Type B pancreatic cell (in vitro differentiated cells): Measurements from ENCODE around the gene PRG2. TPM values are rescaled to one million over a fixed set of nuclear protein-coding genes. Genes with fewer than 3 reads are reported as not detected.
A peak's percentile ranks its signal among the peaks of the same experiment; 100 is the strongest.

ENCODE experiments used
- DNase-seq: peaks from one replicate; pipeline ENCODE4 v3.0.0; 2021; ENCODE audit warnings: mixed read lengths; ENCODE audit not compliant: unreplicated experiment; ENCODE audit errors: extremely low spot score
- H3K27ac Mint-ChIP-seq: 2 replicates; pipeline ENCODE4 v1.8.0; 2021; ENCODE audit warnings: mild to moderate bottlenecking, mixed read lengths
- H3K27me3 Mint-ChIP-seq: 2 replicates; pipeline ENCODE4 v1.8.0; 2021; ENCODE audit warnings: mixed read lengths
- H3K36me3 Mint-ChIP-seq: 2 replicates; pipeline ENCODE4 v1.8.0; 2021; ENCODE audit warnings: mixed read lengths
- H3K4me1 Mint-ChIP-seq: one replicate; pipeline ENCODE4 v1.8.0; 2021; ENCODE audit warnings: mixed read lengths; ENCODE audit not compliant: unreplicated experiment
- H3K4me3 Mint-ChIP-seq: 2 replicates; pipeline ENCODE4 v1.8.0; 2021; ENCODE audit warnings: mild to moderate bottlenecking, mixed read lengths
- H3K9me3 Mint-ChIP-seq: 2 replicates; pipeline ENCODE4 v1.8.0; 2021; ENCODE audit warnings: mixed read lengths
- CTCF ChIP-seq: fragments of 200-600 bp; sonication (generic); conservative IDR thresholded peaks from 2 replicates; pipeline ENCODE4 v1.5.0; 2021; ENCODE audit warnings: antibody characterized with exemption, mild to moderate bottlenecking
- total RNA-seq: library from RNA; stranded (reverse); gene quantifications from 2 replicates; pipeline ENCODE4 v1.2.1, GENCODE V29; 2021; ENCODE audit warnings: low replicate concordance

Gene PRG2
- total RNA-seq, 1 donor from 2014 or later, result not detected

DNA sequence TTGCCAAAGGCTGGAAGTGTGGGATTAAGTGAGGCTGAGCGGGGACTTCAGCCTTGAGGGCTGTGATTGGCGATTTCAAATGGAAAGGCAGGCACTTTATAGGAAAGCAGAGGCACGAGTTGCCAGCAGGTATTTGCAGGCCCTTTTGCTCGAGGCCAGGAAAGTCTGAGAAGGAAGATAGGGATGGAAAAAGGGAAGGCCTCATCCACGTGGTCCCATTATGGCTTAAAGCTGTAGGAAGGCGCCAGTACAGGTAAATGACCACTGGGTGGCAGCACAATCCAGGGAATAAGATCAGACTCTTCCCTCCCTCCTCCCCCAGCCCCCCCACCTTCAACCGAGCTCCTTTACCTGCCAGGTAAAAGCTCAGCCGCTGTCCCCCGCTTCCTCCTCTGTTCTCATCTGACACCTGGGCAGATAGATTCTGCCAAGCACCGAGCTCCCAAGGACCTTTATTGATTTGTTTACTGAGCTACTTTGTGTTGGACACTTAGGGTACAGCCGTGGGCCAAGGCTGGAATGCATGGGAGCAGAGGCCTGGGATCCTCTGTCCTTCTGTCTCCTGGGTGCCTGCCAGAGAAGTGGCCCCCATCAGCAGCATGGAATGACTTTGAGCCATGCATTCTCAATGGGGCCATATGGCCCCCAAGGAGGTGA is 44.8 kb downstream of the PRG2 start:
- no peak overlapping the region for H3K27ac Mint-ChIP-seq

GRCh38 chr11:57344826-57345225 is 45.6 kb downstream of the PRG2 start:
- no peak for DNase-seq
- H3K36me3 Mint-ChIP-seq, result no peaks in the 10 kb centered on the region
- no peak overlapping the region for H3K4me3 Mint-ChIP-seq
- no peak for TF ChIP-seq CTCF
- H3K4me1 Mint-ChIP-seq, result peaks cover 33% of the 10 kb centered on the region
- no peaks in the 10 kb centered on the region for H3K9me3 Mint-ChIP-seq
- peaks cover 2% of the 10 kb centered on the region for H3K27me3 Mint-ChIP-seq
- no peak overlapping the region for H3K27ac Mint-ChIP-seq

More for the DNA sequence above, 44.8 kb downstream of the PRG2 start:
- Mint-ChIP-seq H3K4me1 (peaks cover 26% of the 10 kb centered on the region), H3K27me3 (peaks cover 4% of the 10 kb centered on the region), H3K36me3 (no peaks in the 10 kb centered on the region), H3K9me3 (no peaks in the 10 kb centered on the region), H3K4me3 (no peak overlapping the region)
- TF ChIP-seq CTCF, result peak; percentile 95
- DNase-seq, result no peak

DNA sequence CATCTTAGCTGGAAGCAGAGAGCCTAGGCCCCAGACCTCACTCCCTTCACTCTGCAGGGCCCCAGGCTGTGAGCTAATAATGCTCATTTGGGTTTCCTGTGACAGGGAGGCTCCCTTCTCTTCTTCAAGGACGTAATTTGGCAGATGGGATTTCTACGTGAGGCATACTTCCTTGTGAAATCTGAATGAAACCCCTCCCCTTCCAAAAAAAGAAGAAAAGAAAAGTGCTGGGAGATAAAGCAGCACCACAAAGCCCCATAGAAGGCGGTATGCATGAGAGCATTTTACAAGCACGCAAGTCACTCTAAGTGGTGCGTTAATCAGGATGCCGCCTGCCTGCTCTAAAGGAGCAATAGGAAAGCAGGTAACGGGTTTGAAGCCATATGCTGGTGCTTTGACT is 46.6 kb downstream of the PRG2 start:
- no peak for DNase-seq
- Mint-ChIP-seq H3K4me1 (peaks cover 40% of the 10 kb centered on the region), H3K4me3 (no peak overlapping the region), H3K9me3 (no peaks in the 10 kb centered on the region), H3K27me3 (peaks cover 3% of the 10 kb centered on the region), H3K27ac (peak overlapping the region; percentile 63), H3K36me3 (no peaks in the 10 kb centered on the region)
- TF ChIP-seq CTCF, result no peak

DNA sequence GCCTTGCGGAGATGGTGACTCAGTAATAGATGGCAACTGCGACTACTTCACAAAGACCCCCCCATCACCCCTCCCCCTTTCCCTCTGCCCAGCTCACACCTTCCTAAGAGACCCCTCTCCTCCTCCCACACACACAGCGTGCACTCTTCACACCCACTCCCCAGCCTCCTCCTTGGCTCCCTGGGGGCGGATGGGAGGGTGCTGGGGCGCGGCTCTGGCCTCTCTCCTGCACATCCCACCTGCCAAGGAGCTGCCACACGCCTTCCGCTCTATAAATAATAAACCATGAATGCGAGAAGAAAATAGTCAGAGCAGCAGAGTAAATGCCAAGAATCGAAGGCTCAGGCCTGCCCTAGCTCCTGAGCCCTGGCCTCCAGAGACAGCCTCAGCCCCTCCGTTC is 47.7 kb downstream of the PRG2 start:
- Mint-ChIP-seq H3K27me3 (peaks cover 3% of the 10 kb centered on the region), H3K4me3 (no peak overlapping the region), H3K36me3 (no peaks in the 10 kb centered on the region), H3K4me1 (peaks cover 45% of the 10 kb centered on the region), H3K9me3 (no peaks in the 10 kb centered on the region), H3K27ac (no peak overlapping the region)
- no peak for DNase-seq
- TF ChIP-seq CTCF, result no peak

DNA sequence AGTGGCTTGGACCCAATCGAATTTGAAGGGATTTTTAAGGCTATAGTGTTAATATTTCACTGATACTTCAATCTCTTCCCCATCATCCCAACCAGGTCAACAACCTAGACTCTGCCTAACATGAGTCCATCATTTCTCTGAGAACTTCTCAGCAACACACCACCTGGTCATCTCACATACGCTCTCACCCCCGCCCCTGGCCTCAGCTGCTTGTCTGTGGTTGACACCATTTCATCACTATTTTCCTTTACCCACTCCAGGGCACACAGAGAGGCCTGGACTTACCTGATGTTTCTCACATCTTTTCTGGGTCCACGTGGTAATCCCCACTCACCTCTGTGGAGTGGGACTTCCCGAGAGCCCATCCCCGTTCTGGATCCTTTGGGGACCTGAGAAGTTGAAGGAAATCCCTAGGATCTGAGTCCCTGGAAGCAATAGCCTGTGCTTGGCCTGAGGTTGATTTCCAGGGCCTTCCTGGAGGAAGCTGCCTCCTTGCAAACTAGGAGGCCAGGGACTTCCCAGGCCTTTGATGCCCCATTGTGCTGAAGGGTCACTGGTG is 49.1 kb downstream of the PRG2 start:
- no peaks in the 10 kb centered on the region for H3K36me3 Mint-ChIP-seq
- H3K4me1 Mint-ChIP-seq, result peaks cover 48% of the 10 kb centered on the region
- no peak for TF ChIP-seq CTCF
- no peak overlapping the region for H3K4me3 Mint-ChIP-seq
- no peaks in the 10 kb centered on the region for H3K9me3 Mint-ChIP-seq
- H3K27ac Mint-ChIP-seq, result no peak overlapping the region
- H3K27me3 Mint-ChIP-seq, result peaks cover 3% of the 10 kb centered on the region
- no peak for DNase-seq
